Stimulated activated CD4-positive, alpha-beta T cell treated with anti-CD3 and anti-CD28 coated beads, Interleukin-2, amount 100 ng/mL, for 4 hours (primary cell): ENCODE data around the gene SNAP29.
"Not testable (repeated sequence)": the region's sequence is repeated elsewhere in the genome, so short reads cannot be mapped to it uniquely, and the experiment has no call there.

Experiments used
- DNase-seq: peaks from one replicate; pipeline ENCODE4 v3.0.0-alpha.2; 2020; ENCODE audit warnings: low read depth

Gene SNAP29

DNA sequence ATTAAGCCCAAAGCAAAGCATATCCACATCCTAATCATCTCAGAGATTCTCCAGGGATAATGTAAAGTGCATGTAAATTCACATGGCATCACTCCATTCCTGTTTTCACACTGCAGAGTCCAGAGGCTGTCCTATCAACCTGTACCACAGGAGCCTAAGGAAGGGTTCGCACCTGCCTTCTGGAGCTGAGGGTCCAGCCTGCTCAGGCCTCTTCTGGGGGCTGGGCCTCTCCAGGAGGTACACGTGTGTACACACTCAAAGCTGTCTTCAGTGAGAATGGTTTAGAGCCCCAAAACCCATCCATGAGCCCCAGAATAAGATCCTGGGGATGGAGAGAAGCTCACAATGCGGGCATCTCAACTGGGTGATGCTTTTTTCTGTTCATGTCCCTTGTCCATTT, 24.1 kb upstream of the SNAP29 start:
- no peak for DNase-seq

DNA sequence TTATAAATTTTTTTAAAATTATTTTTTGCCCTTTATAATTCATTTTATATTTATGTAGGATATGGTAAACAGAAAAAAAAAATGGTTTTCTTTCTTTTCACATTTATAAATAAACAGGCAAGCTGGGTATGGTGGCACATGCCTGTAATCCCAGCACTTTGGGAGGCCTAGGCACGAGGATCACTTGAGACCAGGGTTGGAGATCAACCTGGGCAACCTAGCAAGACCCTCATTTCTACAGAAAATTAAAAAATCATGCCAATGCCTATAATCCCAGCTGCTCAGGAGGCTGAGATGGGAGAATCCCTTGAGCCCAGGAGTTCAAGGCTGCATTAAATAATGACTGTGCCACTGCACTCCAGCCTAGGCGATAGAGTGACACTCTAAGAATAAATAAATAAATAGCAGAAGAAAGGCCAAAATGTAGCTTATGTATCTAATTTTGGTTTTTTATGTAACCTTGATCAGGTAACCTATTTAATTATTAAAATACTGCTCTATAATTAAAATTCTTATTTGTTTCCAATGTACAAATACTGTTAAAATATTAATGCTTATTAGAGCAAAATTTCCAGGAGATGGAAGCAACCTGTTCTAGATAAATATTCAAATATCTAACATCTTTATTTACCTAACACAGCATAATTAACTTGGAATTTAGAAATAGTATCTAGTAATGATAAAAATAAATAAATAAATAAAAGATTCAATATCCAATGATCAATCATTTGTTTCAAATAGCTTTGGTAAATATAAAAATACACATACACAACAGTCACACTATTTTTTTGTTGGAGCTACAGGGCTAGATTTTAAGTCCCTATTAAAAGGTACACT, 21.6 kb upstream of the SNAP29 start:
- no peak for DNase-seq

- DNase-seq: not testable (repeated sequence)
These were observed 19.5 kb upstream of the SNAP29 start for GRCh38 chr22:20839354-20839753.

DNA sequence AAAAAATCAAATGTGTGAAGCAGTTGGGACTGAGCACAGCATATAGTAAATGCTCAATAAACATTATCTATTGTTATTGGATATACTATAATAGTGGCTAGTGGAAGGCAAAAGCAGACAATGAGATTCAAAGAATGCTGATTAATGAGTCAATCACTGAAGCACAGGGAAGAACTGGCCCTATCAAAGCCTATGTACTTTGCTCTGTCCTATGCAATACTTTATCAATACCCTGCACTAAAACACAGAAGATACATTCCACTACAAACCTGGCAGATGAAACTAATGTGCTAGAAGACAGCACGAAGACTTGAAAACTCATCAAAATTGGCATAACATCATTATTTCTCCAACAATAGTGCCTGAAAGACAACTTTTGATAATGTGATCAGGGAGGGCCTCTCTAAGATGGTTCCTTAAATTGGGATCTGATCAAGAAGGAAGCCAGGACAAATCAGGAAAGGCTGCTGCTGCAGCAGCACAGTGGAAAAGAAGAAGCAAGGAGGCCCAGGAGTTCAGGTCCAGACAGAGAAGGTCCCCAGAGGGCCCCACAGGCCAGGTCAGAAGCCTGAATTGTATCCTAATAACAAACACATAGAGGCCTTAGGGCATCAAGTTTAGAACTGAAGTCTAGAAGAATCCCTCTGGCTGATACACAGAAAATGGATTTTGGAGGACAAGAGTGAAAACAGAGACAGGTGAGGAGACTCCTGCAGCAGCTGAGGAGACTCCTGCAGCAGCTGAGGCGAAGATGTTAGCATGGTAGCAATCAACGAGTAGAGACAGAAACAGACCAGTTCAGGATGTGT, 18.8 kb upstream of the SNAP29 start:
- no peak for DNase-seq

- no peak for DNase-seq
These were observed 18.0 kb upstream of the SNAP29 start for GRCh38 chr22:20840646-20841371.

GRCh38 chr22:20843501-20843900, 15.3 kb upstream of the SNAP29 start:
- no peak for DNase-seq

- DNase-seq: no peak
These were observed 14.5 kb upstream of the SNAP29 start for GRCh38 chr22:20844055-20845037.

GRCh38 chr22:20847318-20847822, 11.4 kb upstream of the SNAP29 start:
- no peak for DNase-seq

DNA sequence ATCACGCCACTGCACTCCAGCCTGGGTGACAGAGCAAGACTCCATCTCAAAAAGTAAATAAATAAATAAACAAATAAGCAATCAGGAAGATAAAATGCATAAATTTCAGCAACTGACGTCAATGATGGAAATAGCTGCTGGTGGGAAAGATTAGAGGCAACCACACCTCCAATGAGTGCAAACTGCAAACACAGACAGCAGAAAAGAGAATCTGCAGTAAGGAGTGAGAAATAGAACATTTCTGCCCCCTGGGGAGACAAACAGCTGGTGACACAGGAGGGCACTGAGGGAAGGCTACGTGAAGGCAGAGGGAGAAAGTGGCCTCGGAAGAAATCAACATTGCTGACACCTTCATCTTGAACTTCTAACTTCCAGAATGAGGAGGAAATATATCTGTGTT, 6.7 kb upstream of the SNAP29 start:
- no peak for DNase-seq

DNA sequence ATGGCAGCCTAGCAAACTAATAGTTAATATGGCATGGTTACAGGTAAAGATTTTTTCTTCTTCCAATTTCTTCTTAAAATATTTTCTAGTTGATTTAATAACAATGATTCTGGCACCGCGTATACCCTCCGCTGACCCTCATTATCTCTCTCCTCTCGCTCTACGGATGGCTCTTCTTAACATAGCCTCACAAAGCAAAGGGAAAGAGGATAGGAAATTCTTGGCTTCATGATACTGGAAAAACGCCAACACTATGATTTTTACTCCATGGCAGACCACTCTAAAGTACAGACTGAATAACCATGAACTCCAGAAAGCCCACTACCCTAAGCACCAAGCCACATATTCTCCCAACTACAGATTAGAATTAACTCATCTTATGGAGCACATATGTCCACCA, 6.3 kb upstream of the SNAP29 start:
- DNase-seq: no peak

DNA sequence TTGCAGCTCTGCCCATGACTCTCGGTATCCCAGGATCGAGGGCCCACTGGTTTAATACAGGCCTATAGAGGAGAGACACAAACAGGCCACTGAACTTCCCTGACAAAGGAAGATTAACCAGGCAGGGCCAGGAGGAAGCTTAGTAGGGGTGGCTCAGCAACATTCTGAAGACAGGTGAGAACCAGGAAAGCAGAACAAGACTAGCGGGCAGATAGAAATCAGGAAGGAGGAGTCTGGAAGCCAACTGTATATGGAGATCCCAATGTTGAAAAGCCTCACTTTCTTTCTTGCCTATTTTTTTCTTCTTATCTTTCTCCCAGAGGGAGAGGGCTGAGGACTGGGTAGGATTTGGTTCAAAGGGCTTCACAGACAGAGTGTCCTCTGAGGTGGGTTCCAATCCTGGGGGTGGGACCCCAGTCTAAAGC, 5.6 kb upstream of the SNAP29 start:
- no peak for DNase-seq

GRCh38 chr22:20857247-20857643, 1.6 kb upstream of the SNAP29 start:
- no peak for DNase-seq

GRCh38 chr22:20857838-20858614, 781 bp upstream of the SNAP29 start:
- DNase-seq: peak; percentile 84

- no peak for DNase-seq
These were observed 808 bp downstream of the SNAP29 start for GRCh38 chr22:20859615-20860014.

DNA sequence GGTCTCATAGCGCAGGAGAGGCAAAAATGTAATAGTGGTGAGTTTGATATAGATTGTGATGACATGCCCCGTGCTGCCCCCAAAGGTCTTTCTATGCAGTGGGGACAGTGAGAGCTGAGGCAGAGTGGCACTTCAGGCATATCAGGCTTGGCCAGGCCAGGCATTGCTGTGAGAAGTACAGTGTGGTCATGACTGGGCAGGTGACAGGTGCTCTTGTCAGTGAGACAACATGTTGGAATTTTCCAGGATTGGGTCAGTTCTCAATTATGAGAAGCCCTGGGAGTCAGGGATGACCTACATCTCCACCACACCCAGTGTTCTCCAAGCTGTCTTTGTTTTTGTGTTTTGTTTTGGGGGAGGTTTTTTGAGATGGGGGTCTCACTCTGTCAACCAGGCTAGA, 3.7 kb downstream of the SNAP29 start:
- no peak for DNase-seq

DNA sequence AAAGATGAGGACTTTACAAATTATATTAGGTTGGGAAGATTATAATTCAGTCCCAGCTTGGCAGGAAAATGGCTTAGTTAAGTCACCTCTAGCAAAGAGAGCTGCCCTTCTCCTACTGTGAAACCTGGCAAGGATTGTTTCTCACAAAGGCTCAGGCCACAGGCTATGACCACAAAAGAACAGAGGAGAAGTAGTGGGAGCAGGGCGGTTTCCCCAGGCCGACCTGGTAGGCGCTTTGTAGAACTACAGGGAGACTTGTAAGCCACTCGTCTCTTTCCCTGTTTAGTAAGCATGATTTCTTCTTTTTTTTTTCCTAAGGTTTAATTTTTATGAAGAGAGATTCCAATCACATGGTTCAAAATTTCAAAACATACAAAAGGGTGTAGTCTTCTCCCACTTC, 4.6 kb downstream of the SNAP29 start:
- no peak for DNase-seq

GRCh38 chr22:20864186-20864908, 5.5 kb downstream of the SNAP29 start:
- no peak for DNase-seq

DNA sequence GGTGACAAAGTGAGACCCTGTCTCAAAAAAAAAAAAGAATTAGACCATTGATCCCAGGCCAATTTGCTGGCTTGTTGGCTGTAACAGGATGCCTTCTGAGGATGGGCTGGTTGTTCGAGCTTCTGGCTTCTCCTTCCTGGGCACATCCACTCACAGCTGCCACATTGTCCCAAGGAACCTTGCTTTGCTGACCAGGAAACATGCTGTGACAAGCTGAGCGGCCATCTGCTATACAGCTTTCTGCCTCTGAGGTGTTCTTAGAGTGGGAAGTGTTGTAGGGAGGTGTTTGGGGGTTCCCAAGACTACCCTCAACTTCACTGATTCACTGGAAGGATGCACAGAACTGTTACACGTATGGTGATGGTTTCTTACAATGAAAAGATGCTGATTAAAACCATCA, 6.5 kb downstream of the SNAP29 start:
- no peak for DNase-seq

DNA sequence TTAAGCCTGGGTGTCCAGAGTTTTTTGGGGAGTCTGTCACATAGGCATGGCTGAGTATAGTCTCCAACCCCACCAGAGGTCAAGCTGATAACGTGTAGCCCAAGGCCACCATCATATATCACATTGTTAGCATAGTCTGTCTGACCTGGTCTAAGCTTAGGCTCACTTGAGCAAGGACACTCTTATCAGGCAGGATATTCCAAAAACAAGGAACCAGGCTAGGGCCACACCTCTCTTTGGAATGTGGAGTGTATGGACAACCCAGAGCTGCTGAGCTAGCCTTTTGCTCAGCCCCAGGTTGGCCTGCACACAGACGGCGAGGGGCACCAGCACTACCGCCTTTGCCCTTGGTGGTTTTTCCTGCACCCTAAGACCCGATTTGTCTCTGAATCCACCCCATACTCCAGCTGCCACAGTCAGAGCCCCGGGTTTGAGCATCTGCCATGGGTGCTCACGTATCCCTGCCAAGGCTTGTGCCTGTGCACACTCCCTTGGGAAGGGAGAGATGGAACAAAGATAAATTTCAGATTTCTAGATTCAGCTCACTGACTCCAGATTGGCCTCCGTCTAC, 7.2 kb downstream of the SNAP29 start:
- no peak for DNase-seq
